ENCODE results near the gene PDE5A.

PDE5A gene

GRCh38 chr4:119671205-119671604, 42.6 kb upstream of the PDE5A start:
- Histone ChIP-seq H3K36me3 (replicated peaks) (no peaks in the 10 kb centered on the region), H3K27me3 (replicated peaks) (no peaks in the 10 kb centered on the region), H3K4me3 (ENCODE audit: low read depth, low read length) (no peak overlapping the region), H3K27ac (no peak overlapping the region)
- DNase-seq, result no peak
- in situ Hi-C loops (cut with HindIII; ENCODE audit: low pct_ligation_motif_present, low sequenced_read_pairs), result no loop called here
- no peak for TF ChIP-seq CTCF (IDR thresholded peaks at IDR 0.05; ENCODE audit: low read depth, low read length, missing control alignments)

- no peak overlapping the region for H3K4me3 ChIP-seq (ENCODE audit: low read depth, low read length)
- no peaks in the 10 kb centered on the region for H3K36me3 ChIP-seq (replicated peaks)
- in situ Hi-C loops (cut with HindIII; ENCODE audit: low pct_ligation_motif_present, low sequenced_read_pairs), result no loop called here
- H3K27ac ChIP-seq, result no peak overlapping the region
- no peaks in the 10 kb centered on the region for H3K27me3 ChIP-seq (replicated peaks)
- TF ChIP-seq CTCF (IDR thresholded peaks at IDR 0.05; ENCODE audit: low read depth, low read length, missing control alignments), result no peak
- DNase-seq, result no peak
Observed at GRCh38 chr4:119667802-119668201, 39.2 kb upstream of the PDE5A start.

DNA sequence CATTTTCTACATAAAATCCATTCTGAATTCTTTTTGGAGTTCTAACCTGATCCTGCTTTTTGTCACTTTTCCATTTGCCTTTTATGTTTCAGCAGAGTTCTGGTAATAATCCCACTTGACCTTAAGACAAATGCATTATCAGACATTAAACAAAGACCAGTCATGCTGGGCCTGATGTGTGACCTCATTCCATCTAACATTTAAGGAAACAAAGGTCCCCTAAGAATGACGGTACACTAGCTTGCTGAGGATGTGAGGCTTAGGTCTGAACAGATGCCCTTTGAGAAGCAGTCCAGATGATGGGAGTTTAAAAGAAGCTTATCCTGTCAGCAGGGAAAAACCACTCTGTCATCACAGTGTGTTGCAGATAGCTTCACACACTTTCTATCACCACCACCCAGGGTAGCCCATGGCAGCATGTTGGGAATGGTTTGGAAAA, 38.1 kb upstream of the PDE5A start:
- DNase-seq, result no peak
- in situ Hi-C loops (cut with HindIII; ENCODE audit: low pct_ligation_motif_present, low sequenced_read_pairs), result no loop called here
- H3K27ac ChIP-seq, result no peak overlapping the region
- no peaks in the 10 kb centered on the region for H3K27me3 ChIP-seq (replicated peaks)
- TF ChIP-seq CTCF (IDR thresholded peaks at IDR 0.05; ENCODE audit: low read depth, low read length, missing control alignments), result no peak
- H3K36me3 ChIP-seq (replicated peaks), result no peaks in the 10 kb centered on the region
- no peak overlapping the region for H3K4me3 ChIP-seq (ENCODE audit: low read depth, low read length)

DNA sequence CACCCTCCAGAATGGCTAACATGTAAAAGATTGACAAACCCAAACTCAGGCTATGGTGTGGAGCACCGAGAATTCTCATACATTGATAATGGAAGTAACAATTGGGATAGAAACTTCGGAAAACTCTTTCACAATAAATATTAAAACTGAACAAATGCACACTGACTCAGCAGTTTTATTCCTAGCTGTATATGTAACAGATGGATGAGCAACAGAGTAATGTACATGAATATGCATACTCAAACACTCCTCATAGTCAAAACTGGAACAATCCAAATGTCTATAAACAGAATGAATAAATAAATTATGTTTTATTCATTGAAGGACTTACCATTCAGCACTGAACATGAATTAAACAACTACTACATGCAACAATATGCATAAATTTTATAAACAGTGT, 37.1 kb upstream of the PDE5A start:
- in situ Hi-C loops (cut with HindIII; ENCODE audit: low pct_ligation_motif_present, low sequenced_read_pairs), result no loop called here
- no peak overlapping the region for H3K4me3 ChIP-seq (ENCODE audit: low read depth, low read length)
- H3K36me3 ChIP-seq (replicated peaks), result no peaks in the 10 kb centered on the region
- no peaks in the 10 kb centered on the region for H3K27me3 ChIP-seq (replicated peaks)
- TF ChIP-seq CTCF (IDR thresholded peaks at IDR 0.05; ENCODE audit: low read depth, low read length, missing control alignments), result no peak
- DNase-seq, result no peak
- no peak overlapping the region for H3K27ac ChIP-seq

DNA sequence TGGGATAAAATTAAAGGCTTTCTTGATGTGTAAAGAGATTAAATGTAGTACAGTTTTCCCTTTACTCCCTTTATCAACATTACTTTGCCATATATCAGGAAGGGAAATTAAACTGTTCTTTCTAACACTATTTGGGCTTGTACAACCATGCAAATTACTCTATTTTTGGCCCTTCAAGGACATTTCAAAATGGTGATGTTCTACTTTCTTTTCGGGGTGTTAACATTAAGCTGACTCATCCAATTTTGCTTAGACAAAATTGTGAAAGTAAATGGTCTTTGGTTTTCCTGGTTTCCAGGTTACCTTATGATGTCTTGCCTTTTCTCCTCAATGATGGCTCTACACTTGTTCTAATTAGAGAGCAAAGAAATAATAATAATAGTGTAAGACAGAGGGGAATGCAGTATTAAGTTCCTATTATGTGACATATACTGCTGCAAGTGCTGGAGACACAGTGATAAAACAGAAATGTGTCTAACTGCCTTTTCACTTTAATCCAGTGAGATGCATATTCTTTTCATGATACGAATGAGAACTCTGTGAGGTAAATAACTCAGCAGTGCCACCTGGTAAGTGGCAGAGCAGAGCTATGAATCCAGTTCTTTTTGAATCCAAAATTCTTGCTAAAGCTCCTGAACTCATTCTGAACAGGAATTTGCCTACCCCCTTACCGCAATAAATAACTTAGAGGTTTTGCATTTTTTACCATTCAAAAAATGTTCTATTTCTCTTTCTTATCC, 35.7 kb upstream of the PDE5A start:
- Histone ChIP-seq H3K27ac (no peak overlapping the region), H3K4me3 (ENCODE audit: low read depth, low read length) (no peak overlapping the region)
- in situ Hi-C loops (cut with HindIII; ENCODE audit: low pct_ligation_motif_present, low sequenced_read_pairs), result no loop called here

More for the DNA sequence above, 35.7 kb upstream of the PDE5A start:
- H3K36me3 ChIP-seq (replicated peaks), result no peaks in the 10 kb centered on the region
- H3K27me3 ChIP-seq (replicated peaks), result no peaks in the 10 kb centered on the region
- no peak for DNase-seq
- no peak for TF ChIP-seq CTCF (IDR thresholded peaks at IDR 0.05; ENCODE audit: low read depth, low read length, missing control alignments)
